Coronary artery (tissue), 2 donors: ENCODE results near the gene MAP1B.

Experiments used
- DNase-seq: peaks from one replicate; pipeline ENCODE4 v3.0.0-alpha.2; 2017; ENCODE audit warnings: low spot score
- H3K27ac ChIP-seq, 2 donors: fragments of 200-600 bp; sonication (generic); one replicate each; pipeline ENCODE4 v1.5.1; 2016 to 2019
- H3K4me3 ChIP-seq: fragments of 200-600 bp; sonication (generic); 2 replicates; pipeline ENCODE4 v1.5.1; 2016; ENCODE audit warnings: mild to moderate bottlenecking, moderate library complexity
- CTCF ChIP-seq: fragments of 200-600 bp; sonication (generic); IDR thresholded peaks from one replicate; pipeline ENCODE4 v1.5.1; 2019; ENCODE audit warnings: antibody characterized with exemption

MAP1B gene

GRCh38 chr5:72226950-72227349 is 119.7 kb downstream of the MAP1B start:
- Histone ChIP-seq H3K4me3 (no peak overlapping the region), H3K27ac (no peak overlapping the region)
- DNase-seq = no peak
- no peak for TF ChIP-seq CTCF

- no peak for TF ChIP-seq CTCF
- Histone ChIP-seq H3K27ac (no peak overlapping the region), H3K4me3 (no peak overlapping the region)
- no peak for DNase-seq
These were observed 121.7 kb downstream of the MAP1B start for GRCh38 chr5:72228960-72229359.

GRCh38 chr5:72231991-72232703 is 124.9 kb downstream of the MAP1B start:
- H3K27ac ChIP-seq = no peak overlapping the region
- DNase-seq = no peak
- no peak for TF ChIP-seq CTCF
- H3K4me3 ChIP-seq = no peak overlapping the region

- Histone ChIP-seq H3K27ac (no peak overlapping the region), H3K4me3 (no peak overlapping the region)
- TF ChIP-seq CTCF = no peak
These were observed 125.6 kb downstream of the MAP1B start for GRCh38 chr5:72232838-72233237.

GRCh38 chr5:72233835-72234234 is 126.6 kb downstream of the MAP1B start:
- no peak for DNase-seq
- no peak overlapping the region for H3K4me3 ChIP-seq
- no peak for TF ChIP-seq CTCF
- H3K27ac ChIP-seq = no peak overlapping the region

More at GRCh38 chr5:72232838-72233237, 125.6 kb downstream of the MAP1B start:
- DNase-seq = no peak

- no peak for TF ChIP-seq CTCF
- DNase-seq = no peak
- no peak overlapping the region for H3K27ac ChIP-seq
- H3K4me3 ChIP-seq = no peak overlapping the region
These were observed 127.0 kb downstream of the MAP1B start for GRCh38 chr5:72234265-72234700.

- TF ChIP-seq CTCF = no peak
- Histone ChIP-seq H3K4me3 (no peak overlapping the region), H3K27ac (peak overlapping the region in 1 of 2 donors; percentile 47)
- no peak for DNase-seq
These were observed 127.6 kb downstream of the MAP1B start for GRCh38 chr5:72234868-72235267.
